Neural cell (in vitro differentiated cells): ENCODE data around the gene F2R.

Experiments
- CTCF ChIP-seq: fragments of 450-650 bp; IDR thresholded peaks from 2 replicates; pipeline ENCODE4 v1.5.1; 2014; ENCODE audit warnings: antibody characterized with exemption, mild to moderate bottlenecking, moderate library complexity; ENCODE audit not compliant: poor library complexity, severe bottlenecking
- EP300 ChIP-seq: fragments of 450-650 bp; conservative IDR thresholded peaks from 2 replicates; pipeline ENCODE4 v1.6.1; 2014; ENCODE audit warnings: antibody characterized with exemption, mild to moderate bottlenecking, moderate library complexity; ENCODE audit not compliant: poor library complexity, severe bottlenecking
- EZH2 ChIP-seq: fragments of 200-600, 300-800 bp; shearing (Covaris generic), sonication (generic); IDR thresholded peaks from 2 replicates; pipeline ENCODE4 v1.6.1; 2014; ENCODE audit warnings: antibody characterized with exemption, low read length, borderline replicate concordance, mild to moderate bottlenecking; ENCODE audit not compliant: insufficient read depth, poor library complexity, severe bottlenecking
- MXI1 ChIP-seq: fragments of 450-650 bp; conservative IDR thresholded peaks from 2 replicates; pipeline ENCODE4 v1.6.1; 2014; ENCODE audit warnings: antibody characterized with exemption, mild to moderate bottlenecking; ENCODE audit not compliant: poor library complexity, severe bottlenecking
- POLR2AphosphoS5 ChIP-seq: IDR thresholded peaks from 2 replicates; pipeline ENCODE4 v1.6.1; 2012
- RAD21 ChIP-seq: fragments of 450-650 bp; conservative IDR thresholded peaks from 2 replicates; pipeline ENCODE4 v1.6.1; 2014; ENCODE audit warnings: antibody characterized with exemption, mild to moderate bottlenecking, moderate library complexity
- TF ChIP-seq, protein P1 (sequence below): IDR thresholded peaks from 2 replicates; pipeline ENCODE4 v1.6.1; 2012; ENCODE audit warnings: borderline replicate concordance

- TF ChIP-seq, protein P1, sequence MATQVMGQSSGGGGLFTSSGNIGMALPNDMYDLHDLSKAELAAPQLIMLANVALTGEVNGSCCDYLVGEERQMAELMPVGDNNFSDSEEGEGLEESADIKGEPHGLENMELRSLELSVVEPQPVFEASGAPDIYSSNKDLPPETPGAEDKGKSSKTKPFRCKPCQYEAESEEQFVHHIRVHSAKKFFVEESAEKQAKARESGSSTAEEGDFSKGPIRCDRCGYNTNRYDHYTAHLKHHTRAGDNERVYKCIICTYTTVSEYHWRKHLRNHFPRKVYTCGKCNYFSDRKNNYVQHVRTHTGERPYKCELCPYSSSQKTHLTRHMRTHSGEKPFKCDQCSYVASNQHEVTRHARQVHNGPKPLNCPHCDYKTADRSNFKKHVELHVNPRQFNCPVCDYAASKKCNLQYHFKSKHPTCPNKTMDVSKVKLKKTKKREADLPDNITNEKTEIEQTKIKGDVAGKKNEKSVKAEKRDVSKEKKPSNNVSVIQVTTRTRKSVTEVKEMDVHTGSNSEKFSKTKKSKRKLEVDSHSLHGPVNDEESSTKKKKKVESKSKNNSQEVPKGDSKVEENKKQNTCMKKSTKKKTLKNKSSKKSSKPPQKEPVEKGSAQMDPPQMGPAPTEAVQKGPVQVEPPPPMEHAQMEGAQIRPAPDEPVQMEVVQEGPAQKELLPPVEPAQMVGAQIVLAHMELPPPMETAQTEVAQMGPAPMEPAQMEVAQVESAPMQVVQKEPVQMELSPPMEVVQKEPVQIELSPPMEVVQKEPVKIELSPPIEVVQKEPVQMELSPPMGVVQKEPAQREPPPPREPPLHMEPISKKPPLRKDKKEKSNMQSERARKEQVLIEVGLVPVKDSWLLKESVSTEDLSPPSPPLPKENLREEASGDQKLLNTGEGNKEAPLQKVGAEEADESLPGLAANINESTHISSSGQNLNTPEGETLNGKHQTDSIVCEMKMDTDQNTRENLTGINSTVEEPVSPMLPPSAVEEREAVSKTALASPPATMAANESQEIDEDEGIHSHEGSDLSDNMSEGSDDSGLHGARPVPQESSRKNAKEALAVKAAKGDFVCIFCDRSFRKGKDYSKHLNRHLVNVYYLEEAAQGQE: no peak
- no peak for TF ChIP-seq EZH2
- TF ChIP-seq CTCF: no peak
- no peak for TF ChIP-seq MXI1
- TF ChIP-seq RAD21: no peak
- TF ChIP-seq EP300: no peak
- no peak for TF ChIP-seq POLR2AphosphoS5
These were observed 46.6 kb downstream of the F2R start for GRCh38 chr5:76762484-76762883.
